SK-N-MC (cell line): ENCODE data around the gene IL17RC.

Experiments
- EZH2 ChIP-seq: fragments of 200-600 bp; sonication (generic); IDR thresholded peaks from one replicate; pipeline ENCODE4 v1.6.1; 2017; ENCODE audit warnings: antibody characterized with exemption
- FOXP2 ChIP-seq: optimal IDR thresholded peaks from 2 replicates; pipeline ENCODE3; 2011; ENCODE audit warnings: mild to moderate bottlenecking, moderate library complexity; ENCODE audit not compliant: insufficient read depth; ENCODE audit errors: extremely low read length, control extremely low read depth
- POLR2AphosphoS5 ChIP-seq: IDR thresholded peaks from 2 replicates; pipeline ENCODE4 v1.6.1; 2012; ENCODE audit warnings: mild to moderate bottlenecking, low read depth, low read length, borderline replicate concordance

- TF ChIP-seq EZH2: no peak
- no peak for TF ChIP-seq POLR2AphosphoS5
- TF ChIP-seq FOXP2: no peak
Observed at GRCh38 chr3:9875448-9875847, 41.5 kb upstream of the IL17RC start.
